ENCODE results near the gene CTNNA2.
"Not testable (repeated sequence)": the region's sequence is repeated elsewhere in the genome, so short reads cannot be mapped to it uniquely, and the experiment has no call there.

CTNNA2 gene

GRCh38 chr2:79994161-79994560 is 481.3 kb downstream of the CTNNA2 start:
- DNase-seq: no peak

GRCh38 chr2:79994965-79995364 is 482.1 kb downstream of the CTNNA2 start:
- no peak for DNase-seq

- DNase-seq: no peak
These were observed 483.9 kb downstream of the CTNNA2 start for GRCh38 chr2:79996709-79997108.

- no peak for DNase-seq
These were observed 488.9 kb downstream of the CTNNA2 start for GRCh38 chr2:80001701-80002101.

GRCh38 chr2:80002112-80002511 is 489.3 kb downstream of the CTNNA2 start:
- DNase-seq: no peak

- DNase-seq: no peak
These were observed 489.8 kb downstream of the CTNNA2 start for GRCh38 chr2:80002568-80003157.

GRCh38 chr2:80007777-80008503 is 495.1 kb downstream of the CTNNA2 start:
- DNase-seq: no peak

- DNase-seq: no peak
These were observed 495.7 kb downstream of the CTNNA2 start for GRCh38 chr2:80008596-80008995.

- no peak for DNase-seq
These were observed 496.4 kb downstream of the CTNNA2 start for GRCh38 chr2:80009211-80009610.

- DNase-seq: no peak
These were observed 499.2 kb downstream of the CTNNA2 start for GRCh38 chr2:80012061-80012460.

- no peak for DNase-seq
These were observed 501.8 kb downstream of the CTNNA2 start for GRCh38 chr2:80014637-80015036.

GRCh38 chr2:80016171-80016570 is 503.3 kb downstream of the CTNNA2 start:
- DNase-seq: no peak

- DNase-seq: no peak
These were observed 507.0 kb downstream of the CTNNA2 start for GRCh38 chr2:80019571-80020460.

- no peak for DNase-seq
These were observed 509.2 kb downstream of the CTNNA2 start for GRCh38 chr2:80022018-80022417.

GRCh38 chr2:80026040-80026729 is 513.3 kb downstream of the CTNNA2 start:
- no peak for DNase-seq

GRCh38 chr2:80028051-80028450 is 515.2 kb downstream of the CTNNA2 start:
- no peak for DNase-seq

- no peak for DNase-seq
These were observed 515.7 kb downstream of the CTNNA2 start for GRCh38 chr2:80028584-80028983.

GRCh38 chr2:80030135-80030534 is 517.3 kb downstream of the CTNNA2 start:
- DNase-seq: no peak

- DNase-seq: not testable (repeated sequence)
These were observed 519.8 kb downstream of the CTNNA2 start for GRCh38 chr2:80032684-80033083.

GRCh38 chr2:80035749-80036285 is 523.0 kb downstream of the CTNNA2 start:
- no peak for DNase-seq

- no peak for DNase-seq
These were observed 524.5 kb downstream of the CTNNA2 start for GRCh38 chr2:80037310-80037709.

- no peak for DNase-seq
These were observed 527.4 kb downstream of the CTNNA2 start for GRCh38 chr2:80040226-80040625.

- no peak for DNase-seq
These were observed 529.8 kb downstream of the CTNNA2 start for GRCh38 chr2:80042635-80043034.

All from activated gamma-delta T cell (primary cell).